Mesenchymal stem cell (in vitro differentiated cells and primary cell): ENCODE measurements around the gene PTGIR.

ENCODE experiments used
- DNase-seq: peaks from one replicate; pipeline ENCODE4 v3.0.0-alpha.2; 2013
- H2AFZ ChIP-seq: one replicate; pipeline ENCODE4 v1.6.1; 2013; ENCODE audit warnings: low read depth, mild to moderate bottlenecking, control low read depth, inconsistent platforms, low read length, moderate library complexity
- H2AK5ac ChIP-seq: 2 replicates; pipeline ENCODE4 v1.6.1; 2013; ENCODE audit warnings: low read length, moderate library complexity, mild to moderate bottlenecking, inconsistent platforms; ENCODE audit not compliant: severe bottlenecking
- H2BK120ac ChIP-seq: one replicate; pipeline ENCODE4 v1.6.1; 2013; ENCODE audit warnings: low read depth, mild to moderate bottlenecking, inconsistent platforms, low read length, moderate library complexity
- H2BK12ac ChIP-seq, 2 experiments: one replicate each; pipeline ENCODE4 v1.6.1; 2013; ENCODE audit warnings: inconsistent platforms in 2 of 2, low read length in 2 of 2, mild to moderate bottlenecking in 2 of 2, moderate library complexity in 2 of 2, control low read depth in 1 of 2
- H2BK15ac ChIP-seq: one replicate; pipeline ENCODE4 v1.6.1; 2013; ENCODE audit warnings: mild to moderate bottlenecking, low read depth, inconsistent platforms; ENCODE audit not compliant: poor library complexity, severe bottlenecking
- H2BK5ac ChIP-seq: 2 replicates; pipeline ENCODE4 v1.6.1; 2013; ENCODE audit warnings: low read depth, mild to moderate bottlenecking, low read length, control low read depth, inconsistent platforms; ENCODE audit not compliant: poor library complexity, severe bottlenecking
- H3K14ac ChIP-seq, 2 experiments: one replicate each; pipeline ENCODE4 v1.6.1; 2013; ENCODE audit warnings: inconsistent platforms in 2 of 2, low read length in 2 of 2, control low read depth in 1 of 2, mild to moderate bottlenecking in 1 of 2, moderate library complexity in 1 of 2
- H3K18ac ChIP-seq, 2 experiments: one replicate each; pipeline ENCODE4 v1.6.1; 2013; ENCODE audit warnings: inconsistent platforms in 2 of 2, low read length in 2 of 2, control low read depth in 1 of 2, low read depth in 1 of 2, mild to moderate bottlenecking in 1 of 2
- H3K23ac ChIP-seq, 2 experiments: one replicate each; pipeline ENCODE4 v1.6.1; 2013; ENCODE audit warnings: inconsistent platforms in 2 of 2, low read length in 2 of 2, mild to moderate bottlenecking in 2 of 2, moderate library complexity in 2 of 2, control low read depth in 1 of 2
- H3K27ac ChIP-seq: 2 replicates; pipeline ENCODE4 v1.5.1; 2013; ENCODE audit warnings: mild to moderate bottlenecking, moderate library complexity, low read length, control low read depth, inconsistent platforms; ENCODE audit not compliant: poor library complexity, severe bottlenecking
- H3K27me3 ChIP-seq, 2 experiments: 2 replicates each; pipeline versions ENCODE4 v1.6.1 to v1.7.0; 2013; ENCODE audit warnings: low read length in 2 of 2, mild to moderate bottlenecking in 2 of 2, moderate library complexity in 2 of 2, control low read depth in 1 of 2, inconsistent platforms in 1 of 2; ENCODE audit not compliant: control insufficient read depth in 1 of 2, insufficient read depth in 1 of 2
- H3K36me3 ChIP-seq, 2 experiments: 2 replicates each; pipeline versions ENCODE4 v1.6.1 to v1.7.0; 2013; ENCODE audit warnings: low read length in 2 of 2, control low read depth in 1 of 2, inconsistent platforms in 1 of 2, low read depth in 1 of 2, mild to moderate bottlenecking in 1 of 2; ENCODE audit not compliant: insufficient read depth in 2 of 2, control insufficient read depth in 1 of 2
- H3K4ac ChIP-seq, 2 experiments: one replicate each; pipeline ENCODE4 v1.6.1; 2013; ENCODE audit warnings: inconsistent platforms in 2 of 2, low read length in 2 of 2, mild to moderate bottlenecking in 2 of 2, moderate library complexity in 2 of 2, control low read depth in 1 of 2, low read depth in 1 of 2
- H3K4me1 ChIP-seq: 2 replicates; pipeline ENCODE4 v1.6.1; 2013; ENCODE audit warnings: low read depth, low read length, control low read depth; ENCODE audit not compliant: control insufficient read depth, insufficient read depth
- H3K4me2 ChIP-seq: 2 replicates; pipeline ENCODE4 v1.6.1; 2013; ENCODE audit warnings: low read length, mild to moderate bottlenecking, inconsistent platforms; ENCODE audit not compliant: poor library complexity, severe bottlenecking
- H3K4me3 ChIP-seq, 2 experiments: 2 replicates each; pipeline versions ENCODE4 v1.5.1 to v1.7.0; 2013; ENCODE audit warnings: low read length in 2 of 2, mild to moderate bottlenecking in 2 of 2, control low read depth in 1 of 2, low read depth in 1 of 2; ENCODE audit not compliant: insufficient read depth in 1 of 2
- H3K79me1 ChIP-seq: replicated peaks from 2 replicates; pipeline ENCODE4 v1.6.1; 2013; ENCODE audit warnings: mild to moderate bottlenecking, control low read depth, low read length, inconsistent platforms; ENCODE audit not compliant: poor library complexity, severe bottlenecking
- H3K9ac ChIP-seq: 2 replicates; pipeline ENCODE4 v1.7.0; 2013; ENCODE audit warnings: mild to moderate bottlenecking, low read length, moderate library complexity
- H3K9me3 ChIP-seq: 2 replicates; pipeline ENCODE4 v1.7.0; 2013; ENCODE audit warnings: mild to moderate bottlenecking, low read length; ENCODE audit not compliant: control insufficient read depth
- H4K8ac ChIP-seq: one replicate; pipeline ENCODE4 v1.6.1; 2013; ENCODE audit warnings: inconsistent platforms, mild to moderate bottlenecking, low read length, moderate library complexity
- H4K91ac ChIP-seq: one replicate; pipeline ENCODE4 v1.6.1; 2013; ENCODE audit warnings: mild to moderate bottlenecking, low read length, inconsistent platforms
- WGBS: methylation state at CpG from one replicate; pipeline ENCODE4 v1.1.7; 2013; ENCODE audit warnings: mixed read lengths; 5-methylcytosine and 5-hydroxymethylcytosine counted together

Gene PTGIR

GRCh38 chr19:46635920-46636761 lies 11.3 kb upstream of the PTGIR start, which contains the start of gene GNG8:
GNG8 (minus strand) TSS chr19:46636202; CDS start chr19:46634682, 1,520 bp downstream.
- Histone ChIP-seq H3K23ac (no peak within 1 kb of the TSS), H2BK15ac (peak within 1 kb of the TSS; percentile 75), H3K4me2 (no peak within 1 kb of the TSS), H3K9me3 (no peaks in the 10 kb centered on the region), H3K36me3 (no peaks in the 10 kb centered on the region), H3K27ac (no peak within 1 kb of the TSS), H2BK5ac (no peak within 1 kb of the TSS), H3K4me1 (peaks cover 27% of the 10 kb centered on the region), H3K27me3 (peaks cover 12 to 43% of the 10 kb centered on the region in 2 experiments), H3K79me1 (no peaks in the 10 kb centered on the region), H2BK120ac (no peak within 1 kb of the TSS), H3K18ac (peak within 1 kb of the TSS in 1 of 2 experiments; percentile 61), H2AFZ (no peak within 1 kb of the TSS), H2AK5ac (no peak within 1 kb of the TSS), H4K91ac (no peak within 1 kb of the TSS), H3K14ac (no peak within 1 kb of the TSS), H3K4ac (no peak within 1 kb of the TSS), H2BK12ac (peak within 1 kb of the TSS in 1 of 2 experiments; percentile 81), H3K4me3 (no peak within 1 kb of the TSS), H4K8ac (peak within 1 kb of the TSS; percentile 39), H3K9ac (no peak within 1 kb of the TSS)
- 30% methylated on average over 28 of the region's 34 CpGs for WGBS
- no peak for DNase-seq

DNA sequence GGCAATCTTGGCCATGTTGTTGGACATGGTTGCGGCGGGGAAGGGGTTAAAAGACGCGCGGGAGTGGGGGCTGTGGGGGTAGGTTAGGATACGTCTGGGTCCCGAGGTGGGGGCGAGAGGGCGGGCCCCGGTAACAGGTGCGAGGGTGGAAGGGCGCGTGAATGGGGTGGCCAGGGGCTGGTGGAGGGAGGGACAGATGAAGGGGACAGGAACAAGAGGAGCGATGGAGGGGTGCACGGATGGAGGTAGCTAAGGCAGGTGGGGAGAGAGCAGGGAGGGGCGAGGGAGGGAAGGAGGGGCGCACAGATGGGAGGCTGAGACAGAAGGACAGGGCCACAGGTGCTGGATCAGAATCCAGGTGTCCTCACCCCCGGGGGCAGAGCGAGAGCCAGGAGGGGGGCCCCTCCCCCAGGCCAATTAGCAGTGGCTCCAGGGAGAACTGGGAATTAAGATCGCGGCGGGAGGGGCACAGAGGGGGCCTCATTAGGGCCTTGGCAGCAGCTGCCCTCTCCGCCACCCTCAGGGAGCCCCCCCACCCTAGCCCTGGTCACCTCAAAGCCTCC lies 9.8 kb upstream of the PTGIR start:
- Histone ChIP-seq H2BK5ac (no peak overlapping the region), H4K91ac (peak overlapping the region; percentile 22), H3K18ac (peak overlapping the region; percentile 30 to 61)

GRCh38 chr19:46634045-46634655 lies 9.3 kb upstream of the PTGIR start:
- peak overlapping the region; percentile 64 for H2AFZ ChIP-seq

More for the DNA sequence above, 9.8 kb upstream of the PTGIR start:
- Histone ChIP-seq H3K9ac (no peak overlapping the region), H2AFZ (no peak overlapping the region), H3K9me3 (no peaks in the 10 kb centered on the region), H2AK5ac (no peak overlapping the region), H3K14ac (no peak overlapping the region), H2BK12ac (peak overlapping the region in 1 of 2 experiments; percentile 81), H3K4ac (peak overlapping the region in 1 of 2 experiments; percentile 63), H3K36me3 (no peaks in the 10 kb centered on the region), H3K23ac (peak overlapping the region in 1 of 2 experiments; percentile 35), H3K4me1 (peaks cover 32% of the 10 kb centered on the region), H3K27me3 (peaks cover 12 to 43% of the 10 kb centered on the region in 2 experiments), H3K79me1 (no peaks in the 10 kb centered on the region), H2BK15ac (peak overlapping the region; percentile 18), H3K27ac (no peak overlapping the region), H3K4me3 (no peak overlapping the region), H4K8ac (no peak overlapping the region), H3K4me2 (peak overlapping the region; percentile 4), H2BK120ac (no peak overlapping the region)
- WGBS: 9% methylated on average over 20 of the region's 23 CpGs
- no peak for DNase-seq

DNA sequence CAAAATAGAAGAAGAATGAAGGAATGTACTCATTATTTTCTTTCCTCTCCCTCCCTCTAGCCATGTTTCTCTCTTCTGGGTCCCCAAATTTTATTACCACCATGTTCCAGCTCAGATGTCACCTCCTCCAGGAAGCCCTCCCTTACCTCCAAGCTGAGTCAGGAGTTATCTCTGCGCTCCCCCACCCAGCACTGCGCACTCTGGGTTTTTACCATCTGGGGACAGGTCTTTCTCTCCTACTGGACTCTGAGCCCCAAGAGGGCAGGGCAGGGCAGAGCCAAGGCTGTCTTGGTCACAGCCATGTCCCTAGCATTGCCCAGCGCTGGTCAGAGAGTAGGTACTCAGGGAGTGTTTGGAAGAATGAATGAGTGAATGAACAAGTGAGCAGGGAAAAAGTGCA lies 8.2 kb upstream of the PTGIR start:
- peak overlapping the region in 1 of 2 experiments; percentile 84 for H2BK12ac ChIP-seq
- H3K9ac ChIP-seq: no peak overlapping the region
- no peak overlapping the region for H2BK120ac ChIP-seq
- H3K4me2 ChIP-seq: no peak overlapping the region
- H3K27ac ChIP-seq: no peak overlapping the region
- H3K9me3 ChIP-seq: no peaks in the 10 kb centered on the region
- no peak for DNase-seq
- no peak overlapping the region for H2AK5ac ChIP-seq
- H4K91ac ChIP-seq: no peak overlapping the region
- H3K36me3 ChIP-seq: no peaks in the 10 kb centered on the region
- peaks cover 17% of the 10 kb centered on the region for H3K4me1 ChIP-seq
- H3K18ac ChIP-seq: peak overlapping the region in 1 of 2 experiments; percentile 41
- H3K23ac ChIP-seq: no peak overlapping the region
- no peak overlapping the region for H2BK15ac ChIP-seq
- no peak overlapping the region for H3K4me3 ChIP-seq
- H3K27me3 ChIP-seq: peaks cover 12 to 43% of the 10 kb centered on the region in 2 experiments
- no peak overlapping the region for H2BK5ac ChIP-seq
- H2AFZ ChIP-seq: no peak overlapping the region
- H3K79me1 ChIP-seq: no peaks in the 10 kb centered on the region
- WGBS: 78% methylated on average over 3 of the region's 3 CpGs
- H4K8ac ChIP-seq: no peak overlapping the region
- no peak overlapping the region for H3K14ac ChIP-seq
- no peak overlapping the region for H3K4ac ChIP-seq

More at GRCh38 chr19:46634045-46634655, 9.3 kb upstream of the PTGIR start:
- peak overlapping the region; percentile 30 to 81 for H3K18ac ChIP-seq
- H2AK5ac ChIP-seq: no peak overlapping the region
- no peak overlapping the region for H3K14ac ChIP-seq
- H2BK15ac ChIP-seq: no peak overlapping the region
- H3K4me1 ChIP-seq: peaks cover 26% of the 10 kb centered on the region
- no peak overlapping the region for H3K27ac ChIP-seq
- H3K4ac ChIP-seq: peak overlapping the region in 1 of 2 experiments; percentile 63
- no peak overlapping the region for H2BK120ac ChIP-seq
- no peaks in the 10 kb centered on the region for H3K36me3 ChIP-seq
- H3K27me3 ChIP-seq: peaks cover 12 to 43% of the 10 kb centered on the region in 2 experiments
- peak overlapping the region in 1 of 2 experiments; percentile 35 for H3K23ac ChIP-seq
- peak overlapping the region; percentile 19 to 48 for H3K4me3 ChIP-seq
- WGBS: 14% methylated on average over 31 of the region's 38 CpGs
- H4K91ac ChIP-seq: no peak overlapping the region
- H3K4me2 ChIP-seq: peak overlapping the region; percentile 4
- no peak overlapping the region for H2BK5ac ChIP-seq
- H2BK12ac ChIP-seq: peak overlapping the region in 1 of 2 experiments; percentile 65
- no peak overlapping the region for H3K9ac ChIP-seq
- DNase-seq: peak; percentile 87
- peak overlapping the region; percentile 2 for H4K8ac ChIP-seq
- no peaks in the 10 kb centered on the region for H3K9me3 ChIP-seq
- H3K79me1 ChIP-seq: no peaks in the 10 kb centered on the region
